HG03175 (cell line): ENCODE measurements around the gene CDHR5.

ENCODE experiments used
- ATAC-seq: cut with Tn5 transposase; IDR thresholded peaks from one replicate; pipeline ENCODE4 v1.9.1; 2021; ENCODE audit warnings: mild to moderate bottlenecking, moderate library complexity; ENCODE audit not compliant: unreplicated experiment

CDHR5 gene

DNA sequence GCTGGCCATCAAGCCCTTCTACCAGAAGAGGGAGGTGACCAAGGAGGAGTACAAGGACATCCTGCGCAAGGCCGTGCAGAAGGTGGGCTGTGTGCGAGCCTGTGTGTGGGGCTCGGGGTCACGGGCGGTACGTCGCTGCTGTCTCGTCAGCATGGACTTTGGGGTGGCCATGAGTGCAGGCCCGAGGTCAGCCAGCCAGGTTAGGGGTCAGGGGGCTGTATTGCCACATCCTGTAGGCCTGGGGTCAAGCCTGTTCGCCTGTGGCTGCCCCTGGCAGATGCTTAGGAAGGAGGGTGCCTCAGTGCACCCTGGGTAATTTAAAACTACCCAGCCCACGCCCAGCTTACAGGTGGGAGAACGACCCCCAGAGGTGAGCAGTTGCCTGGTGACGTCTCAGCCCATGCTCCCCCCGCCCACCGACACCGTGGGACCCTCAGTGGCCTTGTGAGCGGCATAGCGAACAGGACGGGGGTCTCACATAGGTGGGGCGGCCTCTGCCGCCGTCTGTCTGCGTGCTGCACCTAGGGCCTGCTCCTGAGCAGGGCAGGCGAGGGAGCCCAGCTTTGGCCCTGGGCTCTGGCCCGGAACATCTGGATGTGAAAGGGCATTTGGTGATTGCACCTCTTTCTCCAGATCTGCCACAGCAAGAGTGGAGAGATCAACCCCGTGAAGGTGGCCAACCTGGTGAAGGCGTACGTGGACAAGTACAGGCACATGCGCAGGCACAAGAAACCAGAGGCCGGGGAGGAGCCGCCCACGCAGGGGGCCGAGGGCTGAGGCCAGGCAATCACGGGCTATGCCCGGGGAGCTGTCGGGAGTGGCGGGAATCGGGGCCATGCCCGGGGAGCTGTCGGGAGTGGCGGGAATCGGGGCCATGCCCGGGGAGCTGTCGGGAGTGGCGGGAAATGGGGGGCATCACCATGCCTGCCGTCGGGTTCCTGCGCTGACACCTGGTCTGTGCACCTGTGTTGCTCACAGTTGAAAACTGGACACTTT lies 13.5 kb downstream of the CDHR5 start:
- ATAC-seq = no peak

GRCh38 chr11:610146-610801 lies 14.5 kb downstream of the CDHR5 start:
- no peak for ATAC-seq

DNA sequence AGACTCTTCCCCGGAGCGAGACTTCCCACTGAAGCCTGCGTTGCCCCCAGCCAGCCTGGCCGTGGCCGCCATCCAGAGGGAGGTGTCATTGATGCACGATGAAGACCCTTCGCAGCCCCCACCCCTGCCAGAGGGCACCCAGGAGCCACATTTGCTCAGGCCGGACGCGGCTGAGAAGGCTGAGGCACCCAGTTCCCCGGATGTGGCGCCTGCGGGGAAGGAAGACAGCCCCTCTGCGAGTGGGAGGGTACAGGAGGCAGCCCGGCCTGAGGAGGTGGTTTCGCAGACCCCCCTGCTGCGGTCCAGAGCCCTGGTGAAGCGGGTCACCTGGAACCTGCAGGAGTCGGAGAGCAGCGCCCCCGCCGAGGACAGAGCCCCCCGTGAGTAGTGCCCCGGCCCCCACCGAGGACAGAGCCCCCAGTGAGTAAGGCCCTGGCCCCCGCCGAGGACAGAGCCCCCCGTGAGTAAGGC lies 15.4 kb downstream of the CDHR5 start:
- no peak for ATAC-seq

DNA sequence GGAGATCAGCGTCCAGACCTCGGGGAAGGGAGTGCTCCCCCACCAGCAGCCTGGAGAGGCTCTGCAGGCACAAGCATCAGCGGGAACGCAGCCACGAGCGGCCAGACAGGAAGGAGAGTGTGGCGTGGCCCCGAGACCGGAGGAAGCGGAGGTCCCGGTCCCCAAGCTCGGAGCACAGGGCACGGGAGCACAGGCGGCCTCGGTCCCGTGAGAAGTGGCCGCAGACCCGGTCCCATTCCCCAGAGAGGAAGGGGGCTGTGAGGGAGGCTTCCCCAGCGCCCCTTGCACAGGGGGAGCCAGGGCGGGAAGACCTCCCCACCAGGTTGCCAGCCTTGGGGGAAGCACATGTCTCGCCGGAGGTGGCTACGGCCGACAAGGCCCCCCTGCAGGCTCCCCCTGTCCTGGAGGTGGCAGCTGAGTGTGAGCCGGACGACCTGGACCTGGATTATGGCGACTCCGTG lies 15.9 kb downstream of the CDHR5 start:
- no peak for ATAC-seq

DNA sequence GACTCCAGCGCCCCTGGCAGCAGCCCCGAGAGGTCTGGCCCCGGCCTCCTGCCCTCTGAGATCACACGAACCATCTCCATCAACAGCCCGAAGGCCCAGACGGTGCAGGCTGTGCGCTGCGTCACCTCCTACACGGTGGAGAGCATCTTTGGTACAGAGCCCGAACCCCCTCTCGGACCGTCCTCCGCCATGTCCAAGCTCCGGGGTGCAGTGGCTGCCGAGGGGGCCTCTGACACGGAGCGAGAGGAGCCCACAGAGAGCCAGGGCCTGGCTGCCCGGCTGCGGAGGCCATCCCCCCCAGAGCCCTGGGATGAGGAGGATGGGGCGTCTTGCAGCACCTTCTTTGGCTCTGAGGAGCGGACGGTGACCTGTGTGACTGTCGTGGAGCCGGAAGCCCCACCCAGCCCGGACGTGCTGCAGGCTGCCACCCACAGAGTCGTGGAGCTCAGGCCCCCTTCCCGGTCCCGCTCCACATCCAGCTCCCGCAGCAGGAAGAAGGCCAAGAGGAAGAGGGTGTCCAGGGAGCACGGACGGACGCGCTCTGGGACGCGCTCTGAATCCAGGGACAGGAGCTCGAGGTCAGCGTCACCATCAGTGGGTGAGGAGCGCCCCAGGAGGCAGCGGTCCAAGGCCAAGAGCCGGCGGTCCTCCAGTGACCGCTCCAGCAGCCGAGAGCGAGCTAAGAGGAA lies 16.6 kb downstream of the CDHR5 start:
- no peak for ATAC-seq

- ATAC-seq = no peak
Observed at GRCh38 chr11:607020-607780, 17.6 kb downstream of the CDHR5 start.

- ATAC-seq = no peak
Observed at GRCh38 chr11:606245-606644, 18.5 kb downstream of the CDHR5 start.

GRCh38 chr11:605286-606129 lies 19.2 kb downstream of the CDHR5 start:
- ATAC-seq = no peak

- no peak for ATAC-seq
Observed at GRCh38 chr11:603154-603553, 21.6 kb downstream of the CDHR5 start.

GRCh38 chr11:601573-602245 lies 23.0 kb downstream of the CDHR5 start:
- ATAC-seq = no peak

DNA sequence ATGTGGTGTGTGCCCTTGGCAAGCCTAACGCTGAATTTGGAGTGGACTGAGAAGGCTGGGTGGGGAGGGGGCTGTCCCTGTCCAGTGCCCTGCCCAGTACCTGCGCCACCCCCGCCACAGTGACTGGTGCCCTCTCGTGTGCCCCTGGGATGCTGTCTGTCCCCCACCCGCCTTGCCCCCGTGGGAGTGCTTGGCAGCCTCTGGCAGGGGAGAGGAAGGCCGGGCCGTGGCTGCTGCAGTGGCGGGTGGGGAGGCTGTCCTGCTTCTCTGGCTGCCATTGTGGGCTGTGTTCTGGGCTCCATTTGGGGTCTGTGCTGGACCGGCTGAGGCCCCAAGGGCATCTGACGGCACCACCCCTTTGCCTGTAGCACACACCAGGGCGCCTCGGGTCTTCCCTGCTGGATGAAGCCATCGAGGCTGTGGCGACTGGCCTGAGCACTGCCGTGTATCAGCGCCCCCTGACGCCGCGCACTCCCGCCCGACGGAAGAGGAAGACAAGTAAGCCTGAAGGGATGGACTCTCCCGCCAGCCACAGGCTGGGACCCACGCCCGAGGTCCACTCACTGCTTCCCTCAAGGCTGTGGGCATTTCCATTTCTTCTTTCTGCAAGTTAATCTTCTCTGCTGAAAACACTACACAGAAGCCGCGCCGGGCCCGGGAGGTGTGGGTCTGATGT lies 26.6 kb downstream of the CDHR5 start:
- no peak for ATAC-seq

- no peak for ATAC-seq
Observed at GRCh38 chr11:597166-597725, 27.5 kb downstream of the CDHR5 start.

GRCh38 chr11:596374-596773 lies 28.4 kb downstream of the CDHR5 start:
- no peak for ATAC-seq

DNA sequence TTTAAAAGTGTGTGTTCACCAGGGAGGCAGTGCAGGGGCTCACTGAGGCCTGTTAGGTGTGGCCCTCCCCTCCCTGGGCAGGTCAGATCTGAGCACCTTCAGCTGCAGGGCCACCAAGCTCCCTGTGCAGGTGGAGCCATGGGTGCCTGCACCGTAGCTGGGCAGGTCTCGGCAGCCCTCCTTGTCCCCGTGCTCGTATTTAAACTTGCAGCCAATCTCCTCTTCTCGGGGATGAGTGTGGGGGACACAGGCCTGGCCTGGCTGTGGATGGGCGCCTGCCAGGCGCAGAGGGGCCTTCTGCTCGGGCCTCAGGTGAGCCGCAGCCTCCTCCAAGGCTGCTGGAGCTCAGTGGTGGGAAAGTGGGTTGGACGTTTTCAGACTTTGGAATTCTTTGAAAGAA lies 29.4 kb downstream of the CDHR5 start:
- no peak for ATAC-seq

DNA sequence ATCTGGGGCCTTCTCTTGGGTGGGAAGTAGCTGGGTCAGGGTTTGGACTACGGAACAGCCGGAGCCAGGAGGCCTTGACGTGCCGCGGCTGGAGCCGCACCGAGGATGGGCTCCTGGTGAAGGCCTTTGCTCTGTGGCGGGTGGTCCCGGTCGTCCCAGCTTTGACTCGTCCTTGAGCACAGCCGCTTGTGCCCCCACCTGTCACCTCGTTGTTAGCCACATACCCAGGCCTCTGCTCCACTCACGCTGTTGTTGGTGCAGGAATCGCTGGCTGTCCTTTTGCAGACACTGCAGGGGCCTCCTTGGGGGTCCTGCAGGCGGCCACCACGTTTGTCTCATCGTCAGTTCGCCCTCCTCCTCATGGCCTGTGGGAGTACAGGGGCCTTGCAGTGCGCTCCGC lies 31.4 kb downstream of the CDHR5 start:
- ATAC-seq = no peak

DNA sequence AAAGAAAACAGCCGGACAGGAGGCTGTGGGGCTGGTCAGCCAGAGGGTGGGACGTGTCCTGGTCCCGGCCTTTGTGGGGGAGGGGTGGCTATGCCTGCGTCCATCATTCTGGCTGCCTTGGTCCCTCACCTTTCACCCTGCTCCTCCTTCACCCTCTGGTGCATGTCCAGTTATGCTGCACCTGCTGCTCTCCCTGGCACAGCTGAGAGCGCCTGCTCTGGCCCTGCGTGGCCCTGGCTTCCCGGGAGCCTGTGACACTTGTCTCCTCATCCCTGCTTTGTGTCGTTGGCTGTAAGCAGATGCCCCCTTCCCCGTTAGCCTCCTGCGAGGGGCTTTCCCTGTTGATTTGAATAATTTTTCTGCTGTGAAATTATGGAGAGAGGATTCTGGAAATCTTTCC lies 31.8 kb downstream of the CDHR5 start:
- no peak for ATAC-seq

DNA sequence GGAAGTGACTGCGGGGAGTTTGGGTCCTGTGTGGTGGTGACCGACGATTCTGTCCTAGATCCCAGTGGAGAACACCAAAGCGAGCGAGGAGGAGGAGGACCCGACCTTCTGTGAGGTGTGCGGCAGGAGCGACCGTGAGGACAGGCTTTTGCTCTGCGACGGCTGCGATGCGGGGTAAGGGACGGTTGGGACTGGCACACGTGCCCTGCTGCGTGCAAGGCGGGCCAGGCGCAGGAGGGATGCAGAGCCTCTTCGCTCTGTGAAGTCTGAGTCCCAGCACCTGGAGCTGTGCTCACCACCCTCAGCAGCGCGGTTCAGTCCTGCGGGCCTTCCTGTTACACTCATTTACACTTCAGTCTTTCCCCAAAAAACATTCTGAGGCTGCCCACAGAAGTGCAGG lies 32.3 kb downstream of the CDHR5 start:
- no peak for ATAC-seq

- ATAC-seq = no peak
Observed at GRCh38 chr11:590997-591396, 33.8 kb downstream of the CDHR5 start.
